ENCODE results near the gene YPEL3. TPM values are rescaled to one million over a fixed set of nuclear protein-coding genes. Genes with fewer than 3 reads are reported as not detected.

The YPEL3 gene
- total RNA-seq, 6 experiments from 2014 or later, result 17.2 to 28.4 (median 19.1) TPM

GRCh38 chr16:30060836-30061554 is 35.0 kb downstream of the YPEL3 start:
- no peak for DNase-seq
- no peak overlapping the region for H3K4me3 Mint-ChIP-seq
- no peak overlapping the region for H3K27ac Mint-ChIP-seq
- peaks cover 12% of the 10 kb centered on the region for H3K36me3 Mint-ChIP-seq (ENCODE audit: low read depth)
- H3K4me1 Mint-ChIP-seq (ENCODE audit: low read depth), result peaks cover 19% of the 10 kb centered on the region
- H3K27me3 Mint-ChIP-seq (ENCODE audit: insufficient read depth), result peaks cover 7% of the 10 kb centered on the region; the same call in 1 of the 2 replicates
- TF ChIP-seq CTCF (IDR thresholded peaks at IDR 0.05), result no peak
- H3K9me3 Mint-ChIP-seq, result no peaks in the 10 kb centered on the region

DNA sequence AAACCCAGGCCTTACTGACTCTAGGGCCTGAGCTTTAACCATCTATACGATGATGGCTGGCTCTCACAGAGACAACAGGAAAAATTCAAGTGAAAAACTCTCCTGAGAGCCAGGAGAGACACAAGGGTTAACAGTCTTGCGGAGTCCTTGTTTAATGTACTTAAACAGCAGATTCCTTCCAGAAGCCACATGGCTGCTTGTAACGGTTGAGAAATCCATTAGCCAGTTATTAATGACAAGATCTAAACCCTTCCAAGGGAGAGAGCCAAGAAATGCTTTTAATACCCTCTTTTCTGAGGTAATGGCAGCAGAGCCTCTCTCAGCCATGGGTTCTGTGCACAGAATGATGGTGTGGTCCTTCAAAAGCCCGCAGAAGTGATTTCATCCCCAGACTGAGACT is 35.7 kb downstream of the YPEL3 start:
- no peak for TF ChIP-seq CTCF (IDR thresholded peaks at IDR 0.05)
- Mint-ChIP-seq H3K4me3 (no peak overlapping the region), H3K36me3 (ENCODE audit: low read depth) (peaks cover 12% of the 10 kb centered on the region), H3K9me3 (no peaks in the 10 kb centered on the region), H3K27me3 (ENCODE audit: insufficient read depth) (peaks cover 4% of the 10 kb centered on the region; the same call in 1 of the 2 replicates), H3K4me1 (ENCODE audit: low read depth) (peaks cover 20% of the 10 kb centered on the region), H3K27ac (no peak overlapping the region)
- no peak for DNase-seq

DNA sequence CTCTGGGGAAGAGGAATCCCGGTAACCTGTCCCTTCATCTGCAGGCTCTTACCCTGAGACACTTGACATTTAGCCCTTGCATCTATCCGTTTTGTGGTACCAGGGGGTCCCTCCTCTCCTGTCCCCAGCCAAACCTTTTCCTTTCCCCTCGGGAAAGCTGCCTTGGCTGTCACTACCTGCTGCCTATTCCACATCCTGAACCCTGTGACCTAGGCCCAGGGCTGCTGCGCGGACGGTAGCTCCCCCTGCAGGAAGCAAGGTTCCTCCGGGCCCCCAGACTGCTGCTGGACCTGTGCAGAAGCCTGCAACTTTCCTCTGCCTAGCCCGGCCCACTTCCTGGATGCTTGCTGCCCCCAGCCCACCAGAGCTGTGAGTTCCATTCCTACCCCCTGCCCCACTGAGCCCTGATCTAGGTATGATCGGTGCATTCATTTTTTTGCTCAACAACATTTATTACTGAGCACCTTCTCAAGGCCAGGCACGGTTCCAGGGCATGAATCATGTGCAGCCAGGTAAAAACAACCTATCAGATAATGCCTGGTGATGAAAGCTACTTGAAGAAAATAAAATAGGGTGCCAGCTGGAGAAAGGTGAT is 41.0 kb downstream of the YPEL3 start:
- peaks cover 2% of the 10 kb centered on the region for H3K27me3 Mint-ChIP-seq (ENCODE audit: insufficient read depth)
- no peak for DNase-seq
- H3K4me1 Mint-ChIP-seq (ENCODE audit: low read depth), result peaks cover 36% of the 10 kb centered on the region
- no peaks in the 10 kb centered on the region for H3K9me3 Mint-ChIP-seq
- H3K4me3 Mint-ChIP-seq, result peak overlapping the region; percentile 90
- TF ChIP-seq CTCF (IDR thresholded peaks at IDR 0.05), result peak; percentile 63
- H3K36me3 Mint-ChIP-seq (ENCODE audit: low read depth), result peaks cover 9% of the 10 kb centered on the region; the same call in 1 of the 2 replicates
- peak overlapping the region; percentile 81 for H3K27ac Mint-ChIP-seq

- peak overlapping the region; percentile 90 for H3K4me3 Mint-ChIP-seq
- H3K36me3 Mint-ChIP-seq (ENCODE audit: low read depth), result peaks cover 9% of the 10 kb centered on the region; the same call in 1 of the 2 replicates
- H3K27ac Mint-ChIP-seq, result peak overlapping the region; percentile 81
- TF ChIP-seq CTCF (IDR thresholded peaks at IDR 0.05), result no peak
- H3K4me1 Mint-ChIP-seq (ENCODE audit: low read depth), result peaks cover 36% of the 10 kb centered on the region
- H3K9me3 Mint-ChIP-seq, result no peaks in the 10 kb centered on the region
- no peak for DNase-seq
- H3K27me3 Mint-ChIP-seq (ENCODE audit: insufficient read depth), result peaks cover 2% of the 10 kb centered on the region
Observed at GRCh38 chr16:30054451-30054850, 41.6 kb downstream of the YPEL3 start.

- Mint-ChIP-seq H3K27ac (peak overlapping the region; percentile 86), H3K27me3 (ENCODE audit: insufficient read depth) (peaks cover 2% of the 10 kb centered on the region)
- no peak for TF ChIP-seq CTCF (IDR thresholded peaks at IDR 0.05)
Observed at GRCh38 chr16:30053376-30054015, 42.5 kb downstream of the YPEL3 start.

More at GRCh38 chr16:30053376-30054015, 42.5 kb downstream of the YPEL3 start:
- peak; percentile 68 for DNase-seq
- H3K36me3 Mint-ChIP-seq (ENCODE audit: low read depth), result peaks cover 4% of the 10 kb centered on the region; the same call in 1 of the 2 replicates
- no peaks in the 10 kb centered on the region for H3K9me3 Mint-ChIP-seq
- peaks cover 36% of the 10 kb centered on the region for H3K4me1 Mint-ChIP-seq (ENCODE audit: low read depth)
- peak overlapping the region; percentile 90 for H3K4me3 Mint-ChIP-seq

All from HFFc6 (cell line).